H1 (cell line): ENCODE data around the gene SDC4.

ENCODE experiments used
- CTBP2 ChIP-seq: IDR thresholded peaks from 2 replicates; pipeline ENCODE4 v1.7.0; 2011; ENCODE audit warnings: borderline replicate concordance, mild to moderate bottlenecking, moderate library complexity, mixed read lengths, low read length; ENCODE audit not compliant: insufficient read depth, insufficient read length
- EP300 ChIP-seq, 2 experiments: IDR thresholded peaks; 1 replicate in 1 of 2; 2 replicates in 1 of 2; pipeline ENCODE4 v1.6.1; 2011 to 2012; ENCODE audit warnings: low read depth in 2 of 2, low read length in 2 of 2, mild to moderate bottlenecking in 2 of 2, borderline replicate concordance in 1 of 2, inconsistent platforms in 1 of 2, moderate library complexity in 1 of 2
- EZH2 ChIP-seq: fragments of 200-600 bp; sonication (generic); IDR thresholded peaks from 2 replicates; pipeline ENCODE4 v1.7.1; 2012; ENCODE audit warnings: low read depth, mild to moderate bottlenecking, moderate library complexity, low read length, inconsistent platforms; ENCODE audit not compliant: severe bottlenecking
- KDM1A ChIP-seq: fragments of 200-600, 300-600 bp; sonication (generic); IDR thresholded peaks from 2 replicates; pipeline ENCODE4 v1.7.1; 2016; ENCODE audit warnings: mild to moderate bottlenecking, low read length, borderline replicate concordance
- POLR2AphosphoS5 ChIP-seq: IDR thresholded peaks from 2 replicates; pipeline ENCODE4 v1.6.1; 2011; ENCODE audit warnings: low read depth, low read length
- RFX5 ChIP-seq: IDR thresholded peaks from 2 replicates; pipeline ENCODE4 v1.6.1; 2011; ENCODE audit warnings: low read depth, low read length, improper control_type of control experiment, borderline replicate concordance
- YY1 ChIP-seq: IDR thresholded peaks from 2 replicates; pipeline ENCODE4 v1.6.1; 2011; ENCODE audit warnings: low read depth, mild to moderate bottlenecking, low read length
- TF ChIP-seq, protein P1 (sequence below), 3 experiments: IDR thresholded peaks; 1 replicate in 2 of 3; 2 replicates in 1 of 3; pipeline versions ENCODE4 v1.5.1 to v1.6.1; 2011; ENCODE audit warnings: low read length in 3 of 3, mild to moderate bottlenecking in 3 of 3, inconsistent platforms in 2 of 3, low read depth in 1 of 3, moderate library complexity in 1 of 3; ENCODE audit not compliant: insufficient read depth in 1 of 3; ENCODE audit errors: control extremely low read depth in 1 of 3

DNA sequence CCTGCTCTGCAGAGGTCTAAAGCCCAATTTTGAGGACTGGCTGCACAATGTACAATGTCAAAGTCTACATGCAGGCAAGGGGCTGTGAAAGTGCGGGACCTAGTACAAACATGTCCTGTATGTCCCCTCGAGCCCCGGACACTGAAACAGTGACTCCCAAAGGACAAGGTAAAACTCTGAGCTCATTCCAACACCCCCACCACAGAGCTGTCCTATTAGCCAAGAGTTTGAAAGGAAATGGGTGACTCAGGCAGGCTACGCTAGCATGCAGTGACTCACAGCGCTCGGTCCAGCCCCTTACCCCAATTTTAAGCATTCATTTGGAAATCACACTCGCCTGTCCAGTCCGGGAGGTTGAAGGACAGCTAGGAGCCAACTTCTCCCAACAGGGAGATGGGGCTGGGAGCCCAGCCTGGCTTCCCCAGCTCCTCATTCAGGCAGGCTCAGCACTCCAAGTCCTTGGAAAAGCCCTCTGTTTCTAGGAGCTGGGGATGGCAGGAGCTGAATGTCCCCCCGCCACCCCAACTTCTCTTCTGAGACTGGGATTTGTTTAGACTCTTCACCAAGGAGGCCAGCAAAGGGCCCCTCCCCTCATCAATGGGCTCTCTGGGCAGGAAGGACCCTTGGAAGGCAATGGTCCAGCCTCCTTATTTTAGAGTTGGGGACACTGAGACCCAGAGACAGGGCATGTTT, 3.9 kb downstream of the SDC4 start:
- TF ChIP-seq, protein P1, sequence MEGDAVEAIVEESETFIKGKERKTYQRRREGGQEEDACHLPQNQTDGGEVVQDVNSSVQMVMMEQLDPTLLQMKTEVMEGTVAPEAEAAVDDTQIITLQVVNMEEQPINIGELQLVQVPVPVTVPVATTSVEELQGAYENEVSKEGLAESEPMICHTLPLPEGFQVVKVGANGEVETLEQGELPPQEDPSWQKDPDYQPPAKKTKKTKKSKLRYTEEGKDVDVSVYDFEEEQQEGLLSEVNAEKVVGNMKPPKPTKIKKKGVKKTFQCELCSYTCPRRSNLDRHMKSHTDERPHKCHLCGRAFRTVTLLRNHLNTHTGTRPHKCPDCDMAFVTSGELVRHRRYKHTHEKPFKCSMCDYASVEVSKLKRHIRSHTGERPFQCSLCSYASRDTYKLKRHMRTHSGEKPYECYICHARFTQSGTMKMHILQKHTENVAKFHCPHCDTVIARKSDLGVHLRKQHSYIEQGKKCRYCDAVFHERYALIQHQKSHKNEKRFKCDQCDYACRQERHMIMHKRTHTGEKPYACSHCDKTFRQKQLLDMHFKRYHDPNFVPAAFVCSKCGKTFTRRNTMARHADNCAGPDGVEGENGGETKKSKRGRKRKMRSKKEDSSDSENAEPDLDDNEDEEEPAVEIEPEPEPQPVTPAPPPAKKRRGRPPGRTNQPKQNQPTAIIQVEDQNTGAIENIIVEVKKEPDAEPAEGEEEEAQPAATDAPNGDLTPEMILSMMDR (IDR thresholded peaks at IDR 0.05; ENCODE audit: control extremely low read depth in 1 of 3, insufficient read depth in 1 of 3, low read depth in 1 of 3, low read length in 3 of 3), result no peak
- TF ChIP-seq CTBP2 (no peak), POLR2AphosphoS5 (no peak), YY1 (no peak), RFX5 (no peak), EP300 (IDR thresholded peaks at IDR 0.05; ENCODE audit: borderline replicate concordance in 1 of 2, low read depth in 2 of 2, low read length in 2 of 2) (no peak), KDM1A (no peak), EZH2 (no peak)
